GM19351 (cell line): ENCODE data around the gene RPS6KL1.

Source experiments
- ATAC-seq: cut with Tn5 transposase; IDR thresholded peaks from one replicate; pipeline ENCODE4 v1.9.1; 2021; ENCODE audit warnings: mild to moderate bottlenecking, moderate library complexity; ENCODE audit not compliant: unreplicated experiment

RPS6KL1 gene

GRCh38 chr14:74913393-74913910, 9.6 kb downstream of the RPS6KL1 start:
- no peak for ATAC-seq

- ATAC-seq = no peak
These were observed 10.3 kb downstream of the RPS6KL1 start for GRCh38 chr14:74912801-74913200.

- ATAC-seq = no peak
These were observed 10.9 kb downstream of the RPS6KL1 start for GRCh38 chr14:74912111-74912510.

- ATAC-seq = no peak
These were observed 11.4 kb downstream of the RPS6KL1 start for GRCh38 chr14:74911704-74912103.

- no peak for ATAC-seq
These were observed 11.8 kb downstream of the RPS6KL1 start for GRCh38 chr14:74911221-74911620.

- no peak for ATAC-seq
These were observed 12.5 kb downstream of the RPS6KL1 start for GRCh38 chr14:74910556-74910955.

- ATAC-seq = no peak
These were observed 13.1 kb downstream of the RPS6KL1 start for GRCh38 chr14:74909911-74910310.

GRCh38 chr14:74909501-74909900, 13.6 kb downstream of the RPS6KL1 start:
- no peak for ATAC-seq

GRCh38 chr14:74908861-74909341, 14.2 kb downstream of the RPS6KL1 start:
- no peak for ATAC-seq

- no peak for ATAC-seq
These were observed 15.3 kb downstream of the RPS6KL1 start for GRCh38 chr14:74907744-74908143.

- no peak for ATAC-seq
These were observed 16.0 kb downstream of the RPS6KL1 start for GRCh38 chr14:74906925-74907521.

- ATAC-seq = no peak
These were observed 17.4 kb downstream of the RPS6KL1 start for GRCh38 chr14:74905595-74906142.

GRCh38 chr14:74904635-74905503, 18.2 kb downstream of the RPS6KL1 start:
- no peak for ATAC-seq

GRCh38 chr14:74902941-74903705, 19.9 kb downstream of the RPS6KL1 start:
- ATAC-seq = no peak

GRCh38 chr14:74898694-74899093, 24.4 kb downstream of the RPS6KL1 start:
- no peak for ATAC-seq

GRCh38 chr14:74898083-74898482, 25.0 kb downstream of the RPS6KL1 start:
- ATAC-seq = no peak

- no peak for ATAC-seq
These were observed 25.4 kb downstream of the RPS6KL1 start for GRCh38 chr14:74897642-74898041.

- no peak for ATAC-seq
These were observed 26.7 kb downstream of the RPS6KL1 start for GRCh38 chr14:74896400-74896799.

- peak; percentile 78 for ATAC-seq
These were observed 29.4 kb downstream of the RPS6KL1 start for GRCh38 chr14:74893614-74894091.

GRCh38 chr14:74892745-74893144, 30.3 kb downstream of the RPS6KL1 start:
- ATAC-seq = no peak

GRCh38 chr14:74891870-74892269, 31.2 kb downstream of the RPS6KL1 start:
- no peak for ATAC-seq
